ENCODE measurements around the gene RBM10. TPM values are rescaled to one million over a fixed set of nuclear protein-coding genes. Genes with fewer than 3 reads are reported as not detected.

Gene RBM10
- total and polyA plus RNA-seq, 2 experiments from 2014 or later, result 26.4 to 29.2 TPM

DNA sequence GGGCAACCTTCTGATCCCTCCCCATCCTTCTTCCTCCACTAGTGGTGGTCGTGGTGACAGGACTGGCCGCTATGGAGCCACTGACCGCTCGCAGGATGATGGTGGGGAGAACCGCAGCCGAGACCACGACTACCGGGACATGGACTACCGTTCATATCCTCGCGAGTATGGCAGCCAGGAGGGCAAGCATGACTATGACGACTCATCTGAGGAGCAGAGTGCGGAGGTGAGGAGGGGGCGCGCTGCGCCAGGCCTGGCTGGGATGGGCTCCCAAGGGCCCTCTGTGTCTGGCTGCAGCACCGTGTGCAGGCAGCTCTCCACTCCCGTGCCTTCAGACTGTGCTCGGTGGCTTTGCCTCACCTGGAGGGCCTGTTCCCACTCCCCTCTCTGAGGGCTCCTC is 24.3 kb downstream of the RBM10 start:
- Histone ChIP-seq H3K79me2 (peaks cover 24% of the 10 kb centered on the region), H3K4me1 (ENCODE audit: insufficient read depth) (no peaks in the 10 kb centered on the region), H3K27me3 (no peaks in the 10 kb centered on the region), H3K4me3 (no peak overlapping the region), H3K36me3 (replicated peaks; ENCODE audit: insufficient read depth, low read depth) (no peaks in the 10 kb centered on the region), H4K20me1 (ENCODE audit: insufficient read depth, poor library complexity, severe bottlenecking) (no peaks in the 10 kb centered on the region), H3K9me2 (replicated peaks; ENCODE audit: insufficient read depth) (no peaks in the 10 kb centered on the region), H3K4me2 (no peak overlapping the region), H2AFZ (no peak overlapping the region), H3K9me3 (ENCODE audit: low read depth) (no peaks in the 10 kb centered on the region), H3K27ac (no peak overlapping the region)
- 92% methylated on average over 19 of the region's 19 CpGs for WGBS (ENCODE audit: low lambda C conversion rate, missing lambda C conversion rate)
- TF ChIP-seq EZH2phosphoT487 (IDR thresholded peaks at IDR 0.05; ENCODE audit: low read depth, severe bottlenecking, unreplicated experiment), result no peak
- no peak for TF ChIP-seq EZH2 (IDR thresholded peaks at IDR 0.05; ENCODE audit: borderline replicate concordance)
- TF ChIP-seq, protein P1, sequence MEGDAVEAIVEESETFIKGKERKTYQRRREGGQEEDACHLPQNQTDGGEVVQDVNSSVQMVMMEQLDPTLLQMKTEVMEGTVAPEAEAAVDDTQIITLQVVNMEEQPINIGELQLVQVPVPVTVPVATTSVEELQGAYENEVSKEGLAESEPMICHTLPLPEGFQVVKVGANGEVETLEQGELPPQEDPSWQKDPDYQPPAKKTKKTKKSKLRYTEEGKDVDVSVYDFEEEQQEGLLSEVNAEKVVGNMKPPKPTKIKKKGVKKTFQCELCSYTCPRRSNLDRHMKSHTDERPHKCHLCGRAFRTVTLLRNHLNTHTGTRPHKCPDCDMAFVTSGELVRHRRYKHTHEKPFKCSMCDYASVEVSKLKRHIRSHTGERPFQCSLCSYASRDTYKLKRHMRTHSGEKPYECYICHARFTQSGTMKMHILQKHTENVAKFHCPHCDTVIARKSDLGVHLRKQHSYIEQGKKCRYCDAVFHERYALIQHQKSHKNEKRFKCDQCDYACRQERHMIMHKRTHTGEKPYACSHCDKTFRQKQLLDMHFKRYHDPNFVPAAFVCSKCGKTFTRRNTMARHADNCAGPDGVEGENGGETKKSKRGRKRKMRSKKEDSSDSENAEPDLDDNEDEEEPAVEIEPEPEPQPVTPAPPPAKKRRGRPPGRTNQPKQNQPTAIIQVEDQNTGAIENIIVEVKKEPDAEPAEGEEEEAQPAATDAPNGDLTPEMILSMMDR (IDR thresholded peaks at IDR 0.05; ENCODE audit: poor library complexity), result no peak
- no peak for DNase-seq (ENCODE audit: low spot score)

- no peaks in the 10 kb centered on the region for H4K20me1 ChIP-seq (ENCODE audit: insufficient read depth, poor library complexity, severe bottlenecking)
- 84% methylated on average over 13 of the region's 13 CpGs for WGBS (ENCODE audit: low lambda C conversion rate, missing lambda C conversion rate)
- peak; percentile 26 for DNase-seq (ENCODE audit: low spot score)
- no peak for TF ChIP-seq EZH2phosphoT487 (IDR thresholded peaks at IDR 0.05; ENCODE audit: low read depth, severe bottlenecking, unreplicated experiment)
- TF ChIP-seq EZH2 (IDR thresholded peaks at IDR 0.05; ENCODE audit: borderline replicate concordance), result no peak
- TF ChIP-seq, protein P1 (IDR thresholded peaks at IDR 0.05; ENCODE audit: poor library complexity), result no peak
- no peak overlapping the region for H3K27ac ChIP-seq
- no peaks in the 10 kb centered on the region for H3K36me3 ChIP-seq (replicated peaks; ENCODE audit: insufficient read depth, low read depth)
- H3K9me3 ChIP-seq (ENCODE audit: low read depth), result no peaks in the 10 kb centered on the region
- no peaks in the 10 kb centered on the region for H3K4me1 ChIP-seq (ENCODE audit: insufficient read depth)
- H3K9me2 ChIP-seq (replicated peaks; ENCODE audit: insufficient read depth), result no peaks in the 10 kb centered on the region
- H3K79me2 ChIP-seq, result peaks cover 18% of the 10 kb centered on the region
- no peaks in the 10 kb centered on the region for H3K27me3 ChIP-seq
- H2AFZ ChIP-seq, result no peak overlapping the region
- no peak overlapping the region for H3K4me3 ChIP-seq
- no peak overlapping the region for H3K4me2 ChIP-seq
Observed at GRCh38 chrX:47169726-47170515, 24.9 kb downstream of the RBM10 start.

- Histone ChIP-seq H2AFZ (no peak overlapping the region), H4K20me1 (ENCODE audit: insufficient read depth, poor library complexity, severe bottlenecking) (no peaks in the 10 kb centered on the region), H3K79me2 (peaks cover 13% of the 10 kb centered on the region), H3K4me3 (no peak overlapping the region), H3K27ac (no peak overlapping the region), H3K9me3 (ENCODE audit: low read depth) (no peaks in the 10 kb centered on the region), H3K27me3 (no peaks in the 10 kb centered on the region), H3K36me3 (replicated peaks; ENCODE audit: insufficient read depth, low read depth) (no peaks in the 10 kb centered on the region), H3K4me1 (ENCODE audit: insufficient read depth) (no peaks in the 10 kb centered on the region), H3K4me2 (no peak overlapping the region), H3K9me2 (replicated peaks; ENCODE audit: insufficient read depth) (no peaks in the 10 kb centered on the region)
- DNase-seq (ENCODE audit: low spot score), result no peak
- TF ChIP-seq, protein P1 (IDR thresholded peaks at IDR 0.05; ENCODE audit: poor library complexity), result no peak
- no peak for TF ChIP-seq EZH2phosphoT487 (IDR thresholded peaks at IDR 0.05; ENCODE audit: low read depth, severe bottlenecking, unreplicated experiment)
- TF ChIP-seq EZH2 (IDR thresholded peaks at IDR 0.05; ENCODE audit: borderline replicate concordance), result no peak
- 94% methylated on average over 26 of the region's 34 CpGs for WGBS (ENCODE audit: low lambda C conversion rate, missing lambda C conversion rate)
Observed at GRCh38 chrX:47170861-47171692, 26.1 kb downstream of the RBM10 start.

Measured in hepatocyte (in vitro differentiated cells).